Activated T-helper 1 cell treated with anti-CD3 and anti-CD28 coated beads, Interleukin-12 subunit alpha, Interleukin-12 subunit beta, Interleukin-2, Interleukin-4 antibody, amounts not matched to agents 30 ng/mL and 10 ng/mL and 1 ng/mL, durations not matched to agents 14 hours and 24 hours and 36 hours (primary cell): ENCODE measurements around the gene SGK2. TPM values are rescaled to one million over a fixed set of nuclear protein-coding genes. Genes with fewer than 3 reads are reported as not detected.

Experiments used
- DNase-seq: peaks from one replicate; pipeline ENCODE4 v3.0.0; 2021; ENCODE audit warnings: low spot score
- H3K27ac Mint-ChIP-seq: one replicate; pipeline ENCODE4 v1.8.0; 2021; ENCODE audit warnings: mild to moderate bottlenecking, mixed read lengths
- H3K27me3 Mint-ChIP-seq: one replicate; pipeline ENCODE4 v1.8.0; 2022; ENCODE audit warnings: mild to moderate bottlenecking, moderate library complexity, mixed read lengths; ENCODE audit not compliant: insufficient read depth
- H3K36me3 Mint-ChIP-seq: one replicate; pipeline ENCODE4 v1.8.0; 2021; ENCODE audit warnings: low read depth, mixed read lengths
- H3K4me1 Mint-ChIP-seq: one replicate; pipeline ENCODE4 v1.8.0; 2021; ENCODE audit warnings: low read depth, mixed read lengths
- H3K4me3 Mint-ChIP-seq: one replicate; pipeline ENCODE4 v1.8.0; 2021; ENCODE audit warnings: mild to moderate bottlenecking, moderate library complexity, mixed read lengths
- H3K9me3 Mint-ChIP-seq: one replicate; pipeline ENCODE4 v1.8.0; 2021; ENCODE audit warnings: mixed read lengths
- intact Hi-C: fragments of 100-400 bp; cut with micrococcal nuclease; formaldehyde crosslinking; loops from one replicate; pipeline ENCODE4 v1.15.1; 2024
- total RNA-seq: library from RNA; stranded (reverse); gene quantifications from 2 replicates; pipeline ENCODE4 v1.2.3, GENCODE V29; 2022

SGK2 gene
- total RNA-seq, 1 donor from 2014 or later, result not detected

DNA sequence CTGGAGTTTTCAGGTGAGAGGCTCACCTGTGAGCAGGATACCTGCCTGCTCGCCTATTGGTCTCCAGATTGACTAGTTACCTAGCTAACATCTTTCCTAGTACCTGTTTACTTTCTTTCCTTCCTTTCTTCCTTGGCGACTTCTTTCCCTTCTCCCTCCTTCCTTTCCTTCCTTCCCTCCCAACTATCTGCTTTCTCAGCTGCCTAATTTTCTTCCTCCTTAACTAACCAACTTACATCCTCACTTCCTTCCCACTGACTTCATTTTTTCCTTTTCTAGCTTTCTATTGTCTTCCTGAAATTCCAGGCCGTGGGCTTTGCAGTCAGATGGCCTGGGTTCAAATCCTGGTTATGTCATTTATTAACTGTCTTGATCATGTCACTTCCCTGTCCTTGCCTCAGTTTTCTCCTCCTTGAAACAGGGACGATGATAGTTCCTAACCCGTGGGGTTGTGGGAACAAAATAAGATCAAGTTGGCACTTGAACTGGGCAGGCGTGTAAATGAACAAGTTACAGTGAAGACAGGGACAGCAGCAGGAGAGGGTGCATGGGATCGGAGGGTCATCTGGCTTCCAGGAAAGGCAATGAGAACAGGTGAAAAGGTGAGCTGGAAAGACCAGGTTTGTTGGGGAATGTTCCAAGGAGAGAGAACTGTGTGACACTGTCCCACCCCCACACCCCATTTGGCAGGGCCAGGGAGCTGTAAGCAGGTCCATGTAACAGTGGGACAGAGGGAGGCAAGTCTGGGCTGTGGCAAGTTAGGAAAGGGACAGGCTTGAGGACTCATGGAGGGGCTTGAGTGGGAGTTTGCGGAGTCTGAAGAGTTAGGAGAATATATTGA is 540 bp downstream of the SGK2 start:
- Mint-ChIP-seq H3K27ac (no peak overlapping the region), H3K27me3 (peaks cover 4% of the 10 kb centered on the region), H3K4me3 (no peak overlapping the region), H3K9me3 (no peaks in the 10 kb centered on the region), H3K36me3 (no peaks in the 10 kb centered on the region), H3K4me1 (no peaks in the 10 kb centered on the region)
- DNase-seq, result no peak
- intact Hi-C loops, result no loop called here

DNA sequence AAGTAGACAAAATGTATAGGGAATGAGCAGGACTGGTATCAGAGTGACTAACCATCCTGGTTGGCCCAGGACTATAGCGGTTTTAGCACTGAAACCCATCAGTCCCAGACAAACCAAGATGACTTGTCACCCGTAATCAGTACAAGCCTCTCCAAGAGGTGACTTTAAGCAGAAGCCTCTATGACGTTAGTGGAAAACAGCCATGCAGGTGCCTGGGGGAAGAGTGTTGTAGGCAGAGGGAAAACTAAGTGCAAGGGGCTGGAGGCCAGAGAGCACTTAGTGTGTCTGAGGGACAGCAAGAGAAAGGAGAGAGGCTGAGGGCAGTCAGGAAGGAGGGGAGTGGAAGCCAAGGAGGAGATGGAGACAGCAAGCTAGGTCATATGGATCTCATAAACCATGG is 2.1 kb downstream of the SGK2 start:
- Mint-ChIP-seq H3K27me3 (no peaks in the 10 kb centered on the region), H3K36me3 (no peaks in the 10 kb centered on the region), H3K9me3 (no peaks in the 10 kb centered on the region), H3K4me3 (no peak overlapping the region), H3K4me1 (no peaks in the 10 kb centered on the region), H3K27ac (no peak overlapping the region)
- DNase-seq, result no peak
- intact Hi-C loops, result no loop called here

- H3K4me1 Mint-ChIP-seq, result no peaks in the 10 kb centered on the region
- no peaks in the 10 kb centered on the region for H3K9me3 Mint-ChIP-seq
- no peaks in the 10 kb centered on the region for H3K27me3 Mint-ChIP-seq
- no peak overlapping the region for H3K4me3 Mint-ChIP-seq
- H3K36me3 Mint-ChIP-seq, result no peaks in the 10 kb centered on the region
- no peak for DNase-seq
- intact Hi-C loops, result no loop called here
- no peak overlapping the region for H3K27ac Mint-ChIP-seq
These were observed 4.6 kb downstream of the SGK2 start for GRCh38 chr20:43563429-43563828.

- DNase-seq, result no peak
- Mint-ChIP-seq H3K4me1 (no peaks in the 10 kb centered on the region), H3K36me3 (no peaks in the 10 kb centered on the region), H3K27ac (no peak overlapping the region), H3K27me3 (no peaks in the 10 kb centered on the region), H3K4me3 (no peak overlapping the region), H3K9me3 (no peaks in the 10 kb centered on the region)
- intact Hi-C loops, result no loop called here
These were observed 5.2 kb downstream of the SGK2 start for GRCh38 chr20:43563991-43564390.

DNA sequence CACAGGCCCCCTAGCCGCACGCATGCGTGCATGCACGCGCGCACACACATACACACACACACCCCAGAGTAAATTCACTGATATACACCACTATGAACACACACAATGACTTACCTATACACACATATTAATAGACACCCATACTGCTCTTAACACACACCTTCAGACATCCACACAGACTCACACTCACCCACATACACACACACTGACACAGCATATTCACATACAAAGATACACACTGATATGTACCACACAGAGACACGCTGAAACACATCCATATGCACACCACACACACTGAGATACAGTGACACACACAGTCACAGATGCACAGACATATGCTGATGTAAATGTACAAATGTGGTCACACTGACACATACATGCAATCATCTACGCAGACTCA is 5.6 kb downstream of the SGK2 start:
- Mint-ChIP-seq H3K4me3 (no peak overlapping the region), H3K36me3 (no peaks in the 10 kb centered on the region), H3K27ac (no peak overlapping the region), H3K4me1 (no peaks in the 10 kb centered on the region), H3K27me3 (no peaks in the 10 kb centered on the region), H3K9me3 (no peaks in the 10 kb centered on the region)
- DNase-seq, result no peak
- intact Hi-C loops, result no loop called here

DNA sequence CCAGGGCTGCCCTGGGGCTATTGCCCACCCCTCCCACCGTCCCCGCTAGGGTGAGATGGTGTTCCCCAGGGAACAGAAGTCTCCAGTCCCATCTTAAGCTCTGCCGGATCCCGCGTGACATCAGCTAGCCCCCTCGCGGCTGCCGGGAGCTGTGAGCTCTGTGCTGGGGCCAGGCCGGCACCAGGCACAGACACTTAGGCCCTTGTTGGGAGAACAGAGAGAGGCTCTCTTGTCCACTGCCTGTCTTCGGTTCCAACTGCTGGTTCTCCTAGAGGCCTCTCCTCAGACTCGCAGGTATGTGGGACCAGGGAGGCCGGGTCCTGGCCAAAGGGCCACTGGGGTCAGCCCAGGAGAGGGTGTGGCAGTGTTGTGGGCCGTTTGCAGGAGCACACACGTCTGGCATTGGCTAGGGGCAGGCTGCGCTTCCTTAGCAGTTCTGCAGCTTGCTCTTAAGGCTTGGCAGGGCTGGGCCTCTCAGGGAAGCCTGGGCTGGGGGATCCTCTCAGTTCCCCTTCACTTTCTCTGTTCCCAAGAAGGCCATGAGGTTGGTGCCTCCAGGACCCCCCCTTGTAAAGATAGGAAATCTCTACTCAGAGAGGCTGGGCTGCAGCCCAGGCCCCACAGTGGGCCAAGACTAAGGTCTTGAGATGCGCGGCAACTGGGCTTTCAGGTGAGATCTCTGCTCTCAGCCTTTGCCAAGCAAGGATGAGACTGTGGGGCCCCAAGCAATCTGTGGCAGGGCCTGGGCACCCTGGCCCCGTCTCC is 6.3 kb downstream of the SGK2 start:
- H3K4me1 Mint-ChIP-seq, result no peaks in the 10 kb centered on the region
- H3K9me3 Mint-ChIP-seq, result no peaks in the 10 kb centered on the region
- no peaks in the 10 kb centered on the region for H3K36me3 Mint-ChIP-seq
- no peaks in the 10 kb centered on the region for H3K27me3 Mint-ChIP-seq
- no peak overlapping the region for H3K27ac Mint-ChIP-seq
- H3K4me3 Mint-ChIP-seq, result no peak overlapping the region
- no peak for DNase-seq
- intact Hi-C loops, result no loop called here

GRCh38 chr20:43565758-43566104 is 6.9 kb downstream of the SGK2 start:
- Mint-ChIP-seq H3K9me3 (no peaks in the 10 kb centered on the region), H3K4me1 (no peaks in the 10 kb centered on the region), H3K27ac (no peak overlapping the region), H3K4me3 (no peak overlapping the region), H3K27me3 (no peaks in the 10 kb centered on the region), H3K36me3 (no peaks in the 10 kb centered on the region)
- no peak for DNase-seq
- intact Hi-C loops, result no loop called here

- H3K9me3 Mint-ChIP-seq, result no peaks in the 10 kb centered on the region
- no peaks in the 10 kb centered on the region for H3K27me3 Mint-ChIP-seq
- no peaks in the 10 kb centered on the region for H3K36me3 Mint-ChIP-seq
- intact Hi-C loops, result no loop called here
- H3K4me1 Mint-ChIP-seq, result no peaks in the 10 kb centered on the region
- H3K4me3 Mint-ChIP-seq, result no peak overlapping the region
- H3K27ac Mint-ChIP-seq, result no peak overlapping the region
- DNase-seq, result no peak
These were observed 8.7 kb downstream of the SGK2 start for GRCh38 chr20:43567477-43567876.

- no peak for DNase-seq
- Mint-ChIP-seq H3K36me3 (no peaks in the 10 kb centered on the region), H3K4me3 (no peak overlapping the region), H3K27ac (no peak overlapping the region), H3K4me1 (no peaks in the 10 kb centered on the region), H3K9me3 (no peaks in the 10 kb centered on the region), H3K27me3 (no peaks in the 10 kb centered on the region)
- intact Hi-C loops, result no loop called here
These were observed 9.9 kb downstream of the SGK2 start for GRCh38 chr20:43568706-43569105.

DNA sequence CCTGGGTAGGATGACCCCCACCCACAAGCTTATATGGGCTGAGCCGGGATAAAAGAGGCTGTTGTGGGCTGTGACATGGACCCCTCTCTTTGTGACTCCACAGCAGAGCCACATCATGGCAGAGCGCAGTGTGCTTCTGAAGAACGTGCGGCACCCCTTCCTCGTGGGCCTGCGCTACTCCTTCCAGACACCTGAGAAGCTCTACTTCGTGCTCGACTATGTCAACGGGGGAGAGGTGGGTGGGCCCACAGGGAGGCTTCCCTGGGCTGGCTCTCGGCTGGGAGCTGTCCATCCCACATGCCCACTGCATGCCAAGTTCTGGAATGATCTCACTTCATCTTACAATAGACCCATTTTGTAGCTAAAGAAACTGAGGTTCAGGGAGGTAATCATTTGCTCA is 10.5 kb downstream of the SGK2 start:
- H3K9me3 Mint-ChIP-seq, result no peaks in the 10 kb centered on the region
- intact Hi-C loops, result no loop called here
- no peak overlapping the region for H3K27ac Mint-ChIP-seq
- DNase-seq, result no peak
- no peaks in the 10 kb centered on the region for H3K27me3 Mint-ChIP-seq
- no peaks in the 10 kb centered on the region for H3K4me1 Mint-ChIP-seq
- no peak overlapping the region for H3K4me3 Mint-ChIP-seq
- no peaks in the 10 kb centered on the region for H3K36me3 Mint-ChIP-seq

DNA sequence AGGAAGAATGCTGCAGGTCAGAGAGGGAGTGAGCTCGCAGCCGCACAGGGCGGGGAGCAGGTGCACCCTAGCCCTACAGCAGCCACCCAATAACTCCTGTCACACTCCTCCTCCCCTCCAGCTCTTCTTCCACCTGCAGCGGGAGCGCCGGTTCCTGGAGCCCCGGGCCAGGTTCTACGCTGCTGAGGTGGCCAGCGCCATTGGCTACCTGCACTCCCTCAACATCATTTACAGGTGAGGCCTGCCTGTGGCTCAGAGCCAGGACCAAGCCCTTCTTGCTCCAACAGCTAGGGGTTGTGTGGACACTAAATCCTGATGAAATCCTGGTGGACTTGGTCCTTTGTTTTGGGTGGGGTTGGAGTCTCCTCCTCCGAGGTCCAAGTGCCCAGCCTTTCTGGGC is 11.7 kb downstream of the SGK2 start:
- no peak for DNase-seq
- H3K4me1 Mint-ChIP-seq, result no peaks in the 10 kb centered on the region
- no peak overlapping the region for H3K4me3 Mint-ChIP-seq
- H3K9me3 Mint-ChIP-seq, result no peaks in the 10 kb centered on the region
- H3K36me3 Mint-ChIP-seq, result no peaks in the 10 kb centered on the region
- intact Hi-C loops, result no loop called here
- H3K27me3 Mint-ChIP-seq, result no peaks in the 10 kb centered on the region
- H3K27ac Mint-ChIP-seq, result no peak overlapping the region

- H3K9me3 Mint-ChIP-seq, result no peaks in the 10 kb centered on the region
- H3K27me3 Mint-ChIP-seq, result no peaks in the 10 kb centered on the region
- H3K4me3 Mint-ChIP-seq, result no peak overlapping the region
- H3K36me3 Mint-ChIP-seq, result no peaks in the 10 kb centered on the region
- no peaks in the 10 kb centered on the region for H3K4me1 Mint-ChIP-seq
- intact Hi-C loops, result no loop called here
- no peak overlapping the region for H3K27ac Mint-ChIP-seq
- DNase-seq, result no peak
These were observed 12.5 kb downstream of the SGK2 start for GRCh38 chr20:43571310-43571709.

- intact Hi-C loops, result no loop called here
- H3K9me3 Mint-ChIP-seq, result no peaks in the 10 kb centered on the region
- H3K4me3 Mint-ChIP-seq, result no peak overlapping the region
- no peak overlapping the region for H3K27ac Mint-ChIP-seq
- H3K4me1 Mint-ChIP-seq, result no peaks in the 10 kb centered on the region
- H3K36me3 Mint-ChIP-seq, result no peaks in the 10 kb centered on the region
- DNase-seq, result no peak
- no peaks in the 10 kb centered on the region for H3K27me3 Mint-ChIP-seq
These were observed 12.9 kb downstream of the SGK2 start for GRCh38 chr20:43571771-43572170.
